NB4 (cell line): ENCODE results near the gene ADSS2.

Experiments used
- DNase-seq: peaks from one replicate; pipeline ENCODE4 v3.0.0; 2010; ENCODE audit warnings: low read depth
- H3K4me3 ChIP-seq: one replicate; pipeline ENCODE4 v1.5.1; 2011; ENCODE audit warnings: mild to moderate bottlenecking, low read depth, low read length, moderate library complexity
- MYC ChIP-seq: IDR thresholded peaks from 2 replicates; pipeline ENCODE4 v1.6.1; 2011; ENCODE audit warnings: low read depth, low read length
- POLR2A ChIP-seq: IDR thresholded peaks from 2 replicates; pipeline ENCODE4 v1.6.1; 2011; ENCODE audit warnings: mild to moderate bottlenecking; ENCODE audit not compliant: insufficient read length; ENCODE audit errors: extremely low read depth
- TF ChIP-seq, protein P1 (sequence below): IDR thresholded peaks from 2 replicates; pipeline ENCODE4 v1.6.1; 2011; ENCODE audit warnings: low read depth, low read length
- TF ChIP-seq, protein P2 (sequence below): IDR thresholded peaks from one replicate; pipeline ENCODE4 v1.5.1; 2012; ENCODE audit warnings: low read depth, low read length

Gene ADSS2

DNA sequence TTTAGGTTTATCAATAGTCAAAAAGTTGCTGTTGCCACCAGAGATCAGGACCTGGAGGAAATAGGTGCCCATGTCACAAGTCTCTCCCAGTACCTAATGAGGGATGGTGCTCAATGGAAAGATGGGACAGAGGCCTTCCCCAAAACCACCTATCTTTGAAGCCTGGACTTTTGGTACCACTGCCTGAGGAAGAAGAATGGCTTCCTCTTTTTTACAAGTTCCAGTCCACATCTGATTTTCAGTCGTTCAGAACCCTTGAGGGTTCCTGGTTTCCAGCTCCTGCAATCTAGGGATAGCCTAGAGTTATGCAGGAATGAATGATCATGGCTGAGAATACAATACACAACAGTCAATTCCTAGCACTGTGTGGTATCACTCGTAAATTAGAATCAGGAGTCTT is 15.0 kb upstream of the ADSS2 start:
- no peak for TF ChIP-seq MYC
- TF ChIP-seq, protein P1, sequence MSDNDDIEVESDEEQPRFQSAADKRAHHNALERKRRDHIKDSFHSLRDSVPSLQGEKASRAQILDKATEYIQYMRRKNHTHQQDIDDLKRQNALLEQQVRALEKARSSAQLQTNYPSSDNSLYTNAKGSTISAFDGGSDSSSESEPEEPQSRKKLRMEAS, result no peak
- TF ChIP-seq POLR2A, result no peak
- TF ChIP-seq, protein P2, sequence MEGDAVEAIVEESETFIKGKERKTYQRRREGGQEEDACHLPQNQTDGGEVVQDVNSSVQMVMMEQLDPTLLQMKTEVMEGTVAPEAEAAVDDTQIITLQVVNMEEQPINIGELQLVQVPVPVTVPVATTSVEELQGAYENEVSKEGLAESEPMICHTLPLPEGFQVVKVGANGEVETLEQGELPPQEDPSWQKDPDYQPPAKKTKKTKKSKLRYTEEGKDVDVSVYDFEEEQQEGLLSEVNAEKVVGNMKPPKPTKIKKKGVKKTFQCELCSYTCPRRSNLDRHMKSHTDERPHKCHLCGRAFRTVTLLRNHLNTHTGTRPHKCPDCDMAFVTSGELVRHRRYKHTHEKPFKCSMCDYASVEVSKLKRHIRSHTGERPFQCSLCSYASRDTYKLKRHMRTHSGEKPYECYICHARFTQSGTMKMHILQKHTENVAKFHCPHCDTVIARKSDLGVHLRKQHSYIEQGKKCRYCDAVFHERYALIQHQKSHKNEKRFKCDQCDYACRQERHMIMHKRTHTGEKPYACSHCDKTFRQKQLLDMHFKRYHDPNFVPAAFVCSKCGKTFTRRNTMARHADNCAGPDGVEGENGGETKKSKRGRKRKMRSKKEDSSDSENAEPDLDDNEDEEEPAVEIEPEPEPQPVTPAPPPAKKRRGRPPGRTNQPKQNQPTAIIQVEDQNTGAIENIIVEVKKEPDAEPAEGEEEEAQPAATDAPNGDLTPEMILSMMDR, result no peak
- H3K4me3 ChIP-seq, result no peak overlapping the region
- no peak for DNase-seq

GRCh38 chr1:244461245-244462071 is 9.7 kb upstream of the ADSS2 start, which contains the start of gene CATSPERE:
CATSPERE (plus strand) TSS chr1:244461273; CDS start chr1:244461430, 157 bp downstream.
- TF ChIP-seq, protein P2, result no peak
- TF ChIP-seq, protein P1, result peak; percentile 83
- peak; percentile 79 for TF ChIP-seq MYC
- TF ChIP-seq POLR2A, result peak; percentile 79
- DNase-seq, result peak; percentile 96
- H3K4me3 ChIP-seq, result peak within 1 kb of the TSS; percentile 54

DNA sequence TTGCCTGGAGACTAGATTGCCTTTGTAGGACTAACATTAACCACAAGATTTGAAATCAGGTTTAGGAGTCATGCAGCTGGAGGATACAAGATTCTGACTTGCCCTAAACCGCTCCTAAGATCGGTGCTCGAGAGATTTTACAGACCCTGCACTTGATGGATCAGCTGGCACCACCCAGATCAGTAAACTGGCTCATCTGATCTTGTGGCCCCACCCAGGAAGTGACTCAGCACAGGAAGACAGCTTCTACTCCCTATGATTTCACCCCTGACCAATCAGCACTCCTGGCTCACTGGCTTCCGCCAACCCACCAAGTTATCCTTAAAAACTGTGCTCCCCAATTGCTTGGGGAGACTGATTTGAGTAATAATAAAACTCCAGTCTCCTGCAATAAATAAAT is 8.5 kb upstream of the ADSS2 start:
- no peak for TF ChIP-seq MYC
- TF ChIP-seq POLR2A, result no peak
- TF ChIP-seq, protein P1, result no peak
- TF ChIP-seq, protein P2, result no peak
- DNase-seq, result peak; percentile 70
- no peak overlapping the region for H3K4me3 ChIP-seq

GRCh38 chr1:244458781-244459180 is 7.1 kb upstream of the ADSS2 start:
- TF ChIP-seq, protein P1, result no peak
- TF ChIP-seq MYC (no peak), POLR2A (no peak)
- TF ChIP-seq, protein P2, result no peak
- H3K4me3 ChIP-seq, result no peak overlapping the region
- no peak for DNase-seq

GRCh38 chr1:244456586-244456985 is 4.9 kb upstream of the ADSS2 start:
- DNase-seq, result no peak
- TF ChIP-seq, protein P1, result no peak
- TF ChIP-seq MYC (no peak), POLR2A (no peak)
- TF ChIP-seq, protein P2, result no peak
- no peak overlapping the region for H3K4me3 ChIP-seq
